Skeletal muscle tissue (tissue), 4 donors: Measurements from ENCODE around the gene CAPN12. TPM values are rescaled to one million over a fixed set of nuclear protein-coding genes. Genes with fewer than 3 reads are reported as not detected.

Experiments used
- H3K27ac ChIP-seq: one replicate; pipeline ENCODE4 v1.7.0; 2013; ENCODE audit warnings: mild to moderate bottlenecking, low read depth, low read length, inconsistent platforms
- H3K27me3 ChIP-seq, 3 donors: one replicate each; pipeline ENCODE4 v1.7.0; 2013; ENCODE audit warnings: low read length in 3 of 3; ENCODE audit not compliant: control insufficient read depth in 3 of 3, insufficient read depth in 3 of 3
- H3K36me3 ChIP-seq, 3 donors: one replicate each; pipeline ENCODE4 v1.7.0; 2013; ENCODE audit warnings: low read length in 3 of 3; ENCODE audit not compliant: control insufficient read depth in 3 of 3, insufficient read depth in 3 of 3
- H3K4me1 ChIP-seq, 3 donors: one replicate each; pipeline ENCODE4 v1.7.0; 2013; ENCODE audit warnings: low read length in 3 of 3, mild to moderate bottlenecking in 3 of 3; ENCODE audit not compliant: control insufficient read depth in 3 of 3, insufficient read depth in 3 of 3
- H3K4me3 ChIP-seq, 3 donors: one replicate each; pipeline ENCODE4 v1.7.0; 2013; ENCODE audit warnings: low read length in 3 of 3
- H3K9ac ChIP-seq, 3 donors: one replicate each; pipeline ENCODE4 v1.7.0; 2013; ENCODE audit warnings: low read length in 3 of 3, mild to moderate bottlenecking in 3 of 3, moderate library complexity in 2 of 3, low read depth in 1 of 3
- H3K9me3 ChIP-seq, 3 donors: one replicate each; pipeline ENCODE4 v1.7.0; 2013; ENCODE audit warnings: low read length in 3 of 3; ENCODE audit not compliant: control insufficient read depth in 3 of 3
- total RNA-seq: library from RNA; depleted of rRNA; stranded (reverse); fragments of >200 nt; gene quantifications from one replicate; pipeline ENCODE4 v1.2.3, GENCODE V29; 2014
- donor health status: Osteomylitis.

CAPN12 gene
- total RNA-seq, 1 donor from 2014 or later = 0.52 TPM

DNA sequence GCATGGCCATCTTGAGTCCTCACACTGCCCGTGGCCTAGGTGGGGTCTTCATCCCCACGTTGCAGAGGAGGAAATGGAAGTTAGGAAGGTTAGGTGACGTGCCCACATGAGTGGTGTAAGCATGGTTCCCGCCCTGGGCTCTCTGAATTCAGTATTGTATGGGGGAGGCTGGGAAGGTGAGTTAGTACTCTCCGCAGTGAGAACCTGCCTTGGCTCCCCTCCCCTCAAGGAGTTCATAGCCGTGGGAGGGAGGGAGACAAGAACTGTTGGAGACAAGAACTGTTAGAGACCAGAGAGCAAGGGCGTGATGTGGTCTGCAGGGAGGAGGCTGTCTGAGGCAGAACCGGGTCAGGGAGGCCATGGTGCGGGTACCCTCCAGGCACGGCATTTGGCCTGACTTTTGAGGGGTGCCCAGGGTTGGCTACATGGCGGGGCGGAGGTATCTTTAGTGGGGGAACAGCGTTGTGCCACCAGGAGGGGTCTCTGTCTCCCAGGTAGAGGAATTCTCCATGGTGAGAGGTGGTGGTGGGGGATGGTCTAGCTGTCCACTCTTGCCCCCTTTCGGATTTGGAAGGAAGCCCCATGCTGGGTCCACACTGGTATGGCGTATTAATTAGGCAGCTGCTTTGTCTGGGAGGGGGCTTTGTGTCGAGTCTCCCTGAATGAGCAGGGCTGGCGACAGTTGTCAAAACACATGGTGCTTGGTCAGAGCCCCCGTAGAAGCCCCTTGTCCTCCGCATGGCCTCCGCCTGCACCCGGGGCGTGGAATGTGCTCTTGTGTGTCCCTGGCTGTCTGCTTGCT is 45.8 kb downstream of the CAPN12 start:
- peaks cover 25 to 44% (median 28%) of the 10 kb centered on the region in 3 donors for H3K36me3 ChIP-seq
- H3K27ac ChIP-seq = no peak overlapping the region
- no peaks in the 10 kb centered on the region for H3K27me3 ChIP-seq
- H3K9ac ChIP-seq = peak overlapping the region in 1 of 3 donors; percentile 25
- no peak overlapping the region for H3K4me3 ChIP-seq
- H3K4me1 ChIP-seq = peaks cover 61 to 92% (median 90%) of the 10 kb centered on the region in 3 donors
- H3K9me3 ChIP-seq = no peaks in the 10 kb centered on the region

GRCh38 chr19:38697641-38698071 is 46.6 kb downstream of the CAPN12 start:
- Histone ChIP-seq H3K4me1 (peaks cover 69 to 97% (median 96%) of the 10 kb centered on the region in 3 donors), H3K27me3 (no peaks in the 10 kb centered on the region), H3K9me3 (no peaks in the 10 kb centered on the region), H3K9ac (peak overlapping the region in 1 of 3 donors; percentile 50), H3K4me3 (no peak overlapping the region), H3K36me3 (peaks cover 21 to 42% (median 23%) of the 10 kb centered on the region in 3 donors), H3K27ac (no peak overlapping the region)

GRCh38 chr19:38697197-38697596 is 47.1 kb downstream of the CAPN12 start:
- Histone ChIP-seq H3K4me3 (no peak overlapping the region), H3K9ac (peak overlapping the region in 1 of 3 donors; percentile 50), H3K27ac (no peak overlapping the region), H3K9me3 (no peaks in the 10 kb centered on the region), H3K4me1 (peaks cover 74 to 97% (median 97%) of the 10 kb centered on the region in 3 donors), H3K36me3 (peaks cover 16 to 38% (median 18%) of the 10 kb centered on the region in 3 donors), H3K27me3 (no peaks in the 10 kb centered on the region)

DNA sequence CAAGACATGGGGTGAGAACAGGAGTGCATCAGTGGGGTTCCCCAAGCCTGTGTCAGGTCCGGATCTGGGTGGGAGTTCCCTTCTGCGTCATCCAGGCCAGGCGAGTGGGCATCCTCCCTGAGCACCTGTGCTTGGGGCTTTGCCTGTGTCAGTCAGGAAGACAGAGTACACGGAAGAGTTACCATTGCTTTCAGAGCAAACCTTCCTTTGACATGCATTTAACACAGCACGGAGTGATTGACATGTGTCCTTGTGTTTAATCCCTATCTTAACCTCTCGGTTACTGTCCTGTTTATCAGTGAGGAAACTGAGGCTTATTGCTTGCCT is 47.6 kb downstream of the CAPN12 start:
- no peak overlapping the region for H3K4me3 ChIP-seq
- no peaks in the 10 kb centered on the region for H3K9me3 ChIP-seq
- no peaks in the 10 kb centered on the region for H3K27me3 ChIP-seq
- peak overlapping the region; percentile 18 for H3K27ac ChIP-seq
- H3K9ac ChIP-seq = peak overlapping the region in 1 of 3 donors; percentile 50
- peaks cover 14 to 37% (median 14%) of the 10 kb centered on the region in 3 donors for H3K36me3 ChIP-seq
- peaks cover 79 to 97% (median 97%) of the 10 kb centered on the region in 3 donors for H3K4me1 ChIP-seq

GRCh38 chr19:38695832-38696728 is 48.2 kb downstream of the CAPN12 start:
- H3K4me1 ChIP-seq = peaks cover 76 to 96% (median 95%) of the 10 kb centered on the region in 3 donors
- peak overlapping the region; percentile 18 for H3K27ac ChIP-seq
- peak overlapping the region in 1 of 3 donors; percentile 74 for H3K9ac ChIP-seq
- no peaks in the 10 kb centered on the region for H3K9me3 ChIP-seq
- H3K36me3 ChIP-seq = peaks cover 8 to 31% (median 9%) of the 10 kb centered on the region in 3 donors
- no peaks in the 10 kb centered on the region for H3K27me3 ChIP-seq
- no peak overlapping the region for H3K4me3 ChIP-seq

DNA sequence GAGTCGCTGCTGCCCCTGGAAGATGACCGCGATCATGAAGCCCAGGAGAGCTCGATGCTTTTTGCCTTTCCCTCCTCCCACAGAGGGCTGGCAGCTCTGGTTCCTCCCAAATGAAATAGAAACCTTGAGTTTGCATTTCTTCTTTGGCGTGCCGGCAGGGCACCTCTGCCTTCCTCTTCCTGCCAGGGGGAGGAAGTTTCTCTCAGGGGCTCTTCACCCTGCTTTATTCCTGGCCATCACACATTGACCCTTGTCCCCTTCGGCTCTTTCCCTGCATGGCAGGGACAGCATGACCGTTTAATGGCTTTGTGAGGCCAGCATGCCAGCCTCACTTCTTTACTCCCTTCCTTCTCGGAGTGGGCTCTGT is 49.0 kb downstream of the CAPN12 start:
- Histone ChIP-seq H3K4me3 (peak overlapping the region in 2 of 3 donors; percentile 12 to 24), H3K27me3 (no peaks in the 10 kb centered on the region), H3K27ac (peak overlapping the region; percentile 14), H3K9me3 (no peaks in the 10 kb centered on the region), H3K36me3 (peaks cover under 1 to 24% (median 1%) of the 10 kb centered on the region in 3 donors), H3K9ac (peak overlapping the region; percentile 51 to 74 (median 68)), H3K4me1 (peaks cover 70 to 93% (median 90%) of the 10 kb centered on the region in 3 donors)

DNA sequence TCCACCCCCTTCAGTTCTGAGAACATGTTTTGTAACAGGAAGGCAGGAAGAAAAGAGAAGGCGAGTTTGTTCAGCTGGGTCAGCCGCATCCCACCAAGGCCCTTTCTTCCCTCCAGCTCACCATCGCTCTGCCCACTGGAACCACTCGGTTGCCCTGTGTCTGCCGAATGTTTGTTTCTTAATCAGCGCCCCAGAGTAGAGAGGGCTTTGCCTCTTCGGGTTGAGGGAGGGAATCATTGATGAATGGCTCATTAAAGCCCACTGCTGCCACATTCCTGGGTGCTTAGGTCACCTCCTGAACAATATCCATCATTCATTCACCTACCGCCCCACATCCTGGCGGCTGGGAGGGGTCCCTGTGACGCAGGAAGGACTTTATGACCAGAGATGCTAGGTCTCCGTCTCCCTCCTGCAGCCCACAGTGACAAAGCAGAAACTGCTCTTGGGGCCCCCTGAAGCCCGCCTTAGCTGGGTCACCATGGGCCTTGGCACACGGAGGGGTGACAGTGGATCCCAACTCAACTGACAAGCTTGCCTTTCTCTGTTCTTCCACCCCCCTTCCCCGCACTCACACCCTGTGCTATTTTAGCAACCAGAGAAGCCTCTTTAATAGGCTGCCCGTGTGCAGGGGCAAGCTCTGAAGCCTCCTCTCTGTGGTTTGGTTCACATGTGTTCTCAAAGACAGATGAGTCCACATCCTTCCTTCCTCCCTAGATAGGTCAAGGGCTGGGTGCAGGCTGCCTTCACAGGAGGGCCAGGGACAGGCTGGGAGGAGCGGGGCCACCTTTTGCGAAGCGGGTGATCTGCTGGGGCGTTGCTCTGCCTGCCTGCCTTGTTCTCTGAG is 50.7 kb downstream of the CAPN12 start:
- peak overlapping the region; percentile 72 for H3K27ac ChIP-seq
- H3K4me1 ChIP-seq = peaks cover 70 to 91% (median 81%) of the 10 kb centered on the region in 3 donors
- H3K4me3 ChIP-seq = peak overlapping the region in 2 of 3 donors; percentile 14 to 35
- peaks cover 0 to 24% (median 0%) of the 10 kb centered on the region in 3 donors for H3K36me3 ChIP-seq
- H3K27me3 ChIP-seq = no peaks in the 10 kb centered on the region
- peak overlapping the region; percentile 38 to 75 (median 43) for H3K9ac ChIP-seq
- no peaks in the 10 kb centered on the region for H3K9me3 ChIP-seq

DNA sequence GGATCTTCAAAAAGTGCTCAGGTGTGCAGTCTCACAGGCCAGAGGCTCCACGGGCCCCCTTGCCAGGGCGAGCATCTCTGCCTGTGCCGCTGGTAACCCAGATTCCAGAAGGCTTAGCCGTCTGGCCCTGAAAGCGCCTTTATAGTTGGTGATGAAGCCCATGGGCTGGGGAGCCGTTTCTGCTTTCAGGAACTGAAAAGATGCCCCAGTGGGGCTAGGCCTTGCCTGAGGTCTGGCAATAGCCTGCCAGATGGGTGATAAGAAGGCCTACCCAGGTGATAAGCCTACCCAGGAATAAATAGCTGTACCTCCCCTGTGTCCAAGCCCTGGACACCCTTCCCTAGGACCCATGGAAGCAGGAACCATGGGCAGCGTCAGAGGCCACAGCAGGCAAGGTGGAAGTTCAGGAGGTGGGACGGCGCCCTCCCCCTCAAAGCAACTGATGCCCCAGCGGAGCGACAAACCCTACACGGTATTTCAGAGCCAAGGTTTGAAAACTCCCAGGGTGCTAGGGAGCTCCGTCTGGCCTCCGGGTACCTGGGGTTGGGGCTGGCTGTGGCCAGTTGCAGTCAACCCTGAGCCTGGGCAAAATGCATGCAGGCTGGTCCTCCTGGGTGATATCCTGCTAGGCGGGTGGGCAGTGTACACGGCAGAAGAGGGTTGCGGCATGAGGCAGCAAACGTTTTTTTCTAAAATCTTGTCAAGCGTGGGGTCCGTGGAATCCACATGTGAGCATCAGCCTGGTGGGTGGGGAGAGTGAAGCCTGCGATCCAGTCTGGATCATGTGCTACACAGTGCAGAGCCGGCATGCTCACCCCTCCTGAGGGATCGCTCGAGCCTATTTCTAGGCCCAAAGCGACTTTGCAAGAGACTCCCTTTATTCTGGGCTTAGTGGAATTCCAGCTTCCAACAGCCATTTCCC is 51.6 kb downstream of the CAPN12 start:
- Histone ChIP-seq H3K4me1 (peaks cover 70 to 85% (median 78%) of the 10 kb centered on the region in 3 donors), H3K27me3 (no peaks in the 10 kb centered on the region), H3K27ac (peak overlapping the region; percentile 72), H3K36me3 (peaks cover 0 to 21% (median 0%) of the 10 kb centered on the region in 3 donors), H3K9me3 (no peaks in the 10 kb centered on the region), H3K4me3 (peak overlapping the region in 1 of 3 donors; percentile 35), H3K9ac (peak overlapping the region; percentile 34 to 75 (median 69))
